GM10266 (cell line): ENCODE measurements around the gene PTBP3.

Experiments used
- DNase-seq: peaks from one replicate; pipeline ENCODE4 v3.0.0; 2012; ENCODE audit errors: extremely low spot score
- TF ChIP-seq, protein P1 (sequence below): IDR thresholded peaks from 2 replicates; pipeline ENCODE4 v1.5.1; 2012; ENCODE audit warnings: mild to moderate bottlenecking, low read depth; ENCODE audit not compliant: control insufficient read depth, insufficient read depth; ENCODE audit errors: missing control alignments

PTBP3 gene

DNA sequence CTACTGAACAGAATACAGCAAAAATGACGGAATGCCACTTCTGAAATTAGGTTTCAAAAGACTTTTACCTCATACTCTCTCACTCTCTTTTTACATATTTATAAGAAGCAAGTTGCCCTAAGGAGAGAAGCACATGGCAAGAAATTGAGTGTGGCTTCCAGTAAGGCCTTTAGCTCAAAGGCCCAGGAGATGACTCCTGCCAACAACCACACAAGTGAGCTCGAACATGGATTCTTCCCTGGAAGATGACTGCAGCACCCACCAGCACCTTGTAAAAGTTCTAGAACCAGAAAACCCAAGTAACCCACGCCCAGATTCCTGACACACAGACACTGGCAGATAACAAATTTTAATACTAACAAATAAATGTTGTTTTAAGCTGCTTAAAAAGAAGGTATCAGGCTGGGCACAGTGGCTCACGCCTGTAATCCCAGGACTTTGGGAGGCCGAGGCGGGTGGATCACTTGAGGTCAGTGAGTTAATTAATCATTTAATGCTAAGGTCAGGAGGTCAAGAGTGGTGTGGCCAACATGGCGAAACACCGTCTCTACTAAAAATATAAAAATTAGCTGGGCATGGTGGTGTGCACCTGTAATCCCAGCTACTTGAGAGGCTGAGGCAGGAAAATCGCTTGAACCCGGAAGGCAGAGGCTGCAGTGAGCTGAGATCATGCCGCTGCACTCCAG, 17.0 kb downstream of the PTBP3 start:
- DNase-seq: no peak
- TF ChIP-seq, protein P1, sequence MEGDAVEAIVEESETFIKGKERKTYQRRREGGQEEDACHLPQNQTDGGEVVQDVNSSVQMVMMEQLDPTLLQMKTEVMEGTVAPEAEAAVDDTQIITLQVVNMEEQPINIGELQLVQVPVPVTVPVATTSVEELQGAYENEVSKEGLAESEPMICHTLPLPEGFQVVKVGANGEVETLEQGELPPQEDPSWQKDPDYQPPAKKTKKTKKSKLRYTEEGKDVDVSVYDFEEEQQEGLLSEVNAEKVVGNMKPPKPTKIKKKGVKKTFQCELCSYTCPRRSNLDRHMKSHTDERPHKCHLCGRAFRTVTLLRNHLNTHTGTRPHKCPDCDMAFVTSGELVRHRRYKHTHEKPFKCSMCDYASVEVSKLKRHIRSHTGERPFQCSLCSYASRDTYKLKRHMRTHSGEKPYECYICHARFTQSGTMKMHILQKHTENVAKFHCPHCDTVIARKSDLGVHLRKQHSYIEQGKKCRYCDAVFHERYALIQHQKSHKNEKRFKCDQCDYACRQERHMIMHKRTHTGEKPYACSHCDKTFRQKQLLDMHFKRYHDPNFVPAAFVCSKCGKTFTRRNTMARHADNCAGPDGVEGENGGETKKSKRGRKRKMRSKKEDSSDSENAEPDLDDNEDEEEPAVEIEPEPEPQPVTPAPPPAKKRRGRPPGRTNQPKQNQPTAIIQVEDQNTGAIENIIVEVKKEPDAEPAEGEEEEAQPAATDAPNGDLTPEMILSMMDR: no peak

DNA sequence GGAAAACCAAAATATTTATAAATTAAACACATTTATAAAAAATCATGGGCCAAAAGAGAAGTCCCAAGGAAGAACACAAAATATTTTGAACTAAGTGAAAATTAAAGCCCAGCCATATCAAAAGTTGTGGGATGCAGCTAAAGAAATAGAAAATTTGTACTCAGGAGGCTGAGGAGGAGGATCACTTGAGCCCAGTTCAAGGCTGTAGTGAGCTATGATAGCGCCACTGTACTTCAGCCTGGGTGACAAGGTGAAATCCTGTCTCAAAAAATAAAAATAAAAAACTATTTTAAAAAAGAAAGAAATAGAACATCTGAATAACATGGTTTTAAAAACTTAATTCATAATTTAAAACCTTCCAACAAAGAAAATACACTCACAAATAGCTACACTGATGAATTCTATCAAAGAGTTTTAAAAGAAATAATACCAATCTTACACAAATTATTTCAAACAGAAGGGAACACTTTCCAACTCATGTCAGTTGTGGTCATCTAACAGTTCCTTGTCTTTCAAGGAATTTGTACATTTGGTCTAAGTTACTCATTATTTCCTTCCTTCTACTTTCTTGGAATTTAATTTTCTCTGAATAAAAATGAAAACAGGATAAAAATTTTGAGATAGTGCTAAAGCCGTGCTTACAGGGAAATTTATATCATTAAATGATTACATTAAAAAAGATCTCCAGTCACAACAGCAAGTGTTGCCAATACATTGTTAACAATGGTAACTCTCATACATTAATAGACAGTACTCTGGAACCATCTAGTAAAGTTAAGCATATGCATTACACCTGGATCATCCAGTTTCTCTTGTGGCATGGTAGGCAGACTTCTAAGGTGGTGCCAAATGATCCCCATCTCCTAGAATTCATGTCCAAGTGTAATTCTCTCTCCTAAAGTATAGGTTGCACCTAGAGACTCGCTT, 17.8 kb downstream of the PTBP3 start:
- no peak for DNase-seq
- TF ChIP-seq, protein P1: no peak

DNA sequence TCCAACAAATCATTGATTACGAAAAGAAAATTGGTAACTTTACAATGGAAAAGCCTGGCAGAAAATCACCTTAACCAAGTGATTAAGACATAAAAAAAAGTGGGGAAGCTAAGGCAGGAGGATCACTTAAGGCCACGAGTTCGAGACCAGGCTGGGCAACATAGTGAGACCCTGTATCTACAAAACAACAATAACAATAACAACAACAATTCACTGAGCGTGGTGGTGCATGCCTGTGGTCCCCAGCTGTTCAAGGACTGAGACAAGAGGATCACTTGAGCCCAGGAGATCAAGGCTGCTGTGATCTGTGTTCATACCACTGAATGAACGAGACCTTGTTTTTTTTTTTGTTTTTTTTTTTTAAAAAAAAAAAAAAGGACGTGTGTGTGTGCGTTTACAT, 21.3 kb downstream of the PTBP3 start:
- no peak for DNase-seq
- TF ChIP-seq, protein P1: no peak

DNA sequence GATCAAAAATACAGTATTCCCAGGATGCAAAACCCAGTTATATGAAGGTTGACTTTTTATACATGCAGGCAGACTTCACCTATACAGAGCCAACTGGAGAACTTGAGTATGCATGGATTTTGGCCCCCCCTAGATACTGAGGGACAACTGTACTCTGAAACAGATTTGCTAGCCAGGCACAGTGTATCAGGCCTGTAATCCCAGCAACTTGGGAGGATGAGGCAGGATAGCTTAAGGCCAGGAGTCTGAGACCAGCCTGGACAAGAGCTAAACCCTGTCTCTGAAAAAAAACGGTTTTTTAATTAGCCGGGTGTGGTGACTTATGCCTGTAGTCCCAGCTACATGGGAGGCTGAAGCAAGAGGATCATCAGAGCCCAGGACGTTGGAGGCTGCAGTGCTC, 21.9 kb downstream of the PTBP3 start:
- DNase-seq: no peak
- TF ChIP-seq, protein P1: no peak

DNA sequence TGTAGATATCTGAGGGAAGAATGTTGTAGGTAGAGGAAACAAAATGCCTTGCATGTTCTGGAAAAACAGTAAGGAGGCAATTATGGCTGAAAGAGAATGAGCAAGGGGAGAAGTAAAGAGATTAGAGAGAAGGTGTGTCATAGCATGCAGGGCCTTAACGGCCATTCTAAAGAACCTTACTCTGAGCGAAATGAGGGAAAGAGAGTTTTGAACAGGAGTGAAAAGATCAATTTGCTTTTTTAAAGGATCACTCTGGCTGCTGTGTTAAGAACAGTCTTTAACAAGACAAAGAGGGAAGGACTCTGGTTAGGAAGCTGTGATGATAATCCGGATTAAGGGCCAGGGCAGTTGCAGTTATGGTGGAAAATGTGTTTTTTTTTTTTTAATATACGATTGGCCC, 22.6 kb downstream of the PTBP3 start:
- TF ChIP-seq, protein P1: no peak
- DNase-seq: no peak

DNA sequence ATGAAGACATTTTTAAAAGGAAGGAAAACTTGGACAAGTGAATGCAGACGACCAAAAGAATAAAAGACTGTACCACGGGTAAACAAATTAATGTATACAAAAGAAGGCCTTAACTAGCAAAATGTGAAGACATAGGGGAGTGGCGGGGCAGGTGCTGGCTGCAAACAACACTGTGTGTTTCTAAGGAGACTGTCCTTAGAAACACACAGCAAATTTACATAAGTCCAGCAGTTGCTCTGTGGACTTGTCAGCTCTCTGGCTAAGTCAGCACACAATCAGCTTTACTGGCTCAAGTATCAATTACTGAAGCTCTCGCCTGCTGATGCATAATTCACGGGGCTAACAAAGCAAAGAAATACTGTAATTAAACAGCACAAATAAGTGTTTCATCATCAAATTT, 24.8 kb downstream of the PTBP3 start:
- DNase-seq: no peak

More for the DNA sequence above, 24.8 kb downstream of the PTBP3 start:
- TF ChIP-seq, protein P1: no peak
